HG03066 (cell line): ENCODE measurements around the gene GPR17.

Experiments
- ATAC-seq: cut with Tn5 transposase; IDR thresholded peaks from one replicate; pipeline ENCODE4 v1.9.1; 2021; ENCODE audit warnings: low read depth; ENCODE audit not compliant: unreplicated experiment

GPR17 gene, protein sequence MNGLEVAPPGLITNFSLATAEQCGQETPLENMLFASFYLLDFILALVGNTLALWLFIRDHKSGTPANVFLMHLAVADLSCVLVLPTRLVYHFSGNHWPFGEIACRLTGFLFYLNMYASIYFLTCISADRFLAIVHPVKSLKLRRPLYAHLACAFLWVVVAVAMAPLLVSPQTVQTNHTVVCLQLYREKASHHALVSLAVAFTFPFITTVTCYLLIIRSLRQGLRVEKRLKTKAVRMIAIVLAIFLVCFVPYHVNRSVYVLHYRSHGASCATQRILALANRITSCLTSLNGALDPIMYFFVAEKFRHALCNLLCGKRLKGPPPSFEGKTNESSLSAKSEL

DNA sequence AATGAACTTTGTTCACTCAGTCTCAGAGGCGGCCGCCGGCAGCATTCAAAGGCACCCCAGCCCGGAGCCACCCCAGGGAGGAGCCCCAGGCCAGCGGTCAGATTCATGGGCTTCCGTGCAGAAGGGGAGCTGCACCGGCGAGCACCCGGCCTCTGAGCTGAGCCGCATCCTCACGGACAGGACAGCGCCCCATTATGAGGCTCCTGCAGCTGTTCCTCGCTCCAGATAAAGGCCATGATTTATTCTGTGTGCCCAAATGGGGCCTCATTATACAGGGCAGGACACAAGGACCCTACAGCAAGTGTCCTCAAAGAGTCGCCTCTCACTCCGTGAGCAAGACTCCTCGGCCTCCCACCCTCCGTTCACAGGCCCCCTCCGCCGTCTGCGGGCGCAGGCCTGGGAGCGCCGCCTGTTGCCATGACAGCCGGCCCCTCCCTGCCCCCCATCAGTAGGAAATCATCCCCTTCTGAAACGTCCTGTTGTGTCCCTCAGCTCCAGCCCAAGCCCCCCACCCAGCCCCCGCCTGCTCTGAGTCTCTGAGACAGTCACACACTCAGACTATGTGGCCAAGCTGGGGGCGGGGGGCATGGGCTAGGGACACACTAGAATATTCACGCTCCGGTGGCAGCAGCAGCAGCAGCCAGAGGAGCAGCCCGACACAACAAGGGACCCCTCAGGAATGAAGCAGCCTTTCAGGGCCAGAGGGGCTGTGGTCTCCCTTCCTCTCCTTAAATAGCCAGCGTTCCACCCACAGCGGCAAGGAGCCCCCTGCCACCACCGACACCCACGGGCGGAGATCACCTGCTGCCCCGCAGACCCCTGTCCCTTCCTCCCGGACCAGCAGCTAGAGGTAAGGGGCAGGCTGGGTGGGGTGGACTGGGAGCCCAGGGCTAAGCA lies at the start of gene GPR17:
Gene GPR17 (plus strand): TSS at position 759 of the 897 bp plus-strand sequence. CDS start 4,583 bp downstream, outside the sequence.
- no peak for ATAC-seq

DNA sequence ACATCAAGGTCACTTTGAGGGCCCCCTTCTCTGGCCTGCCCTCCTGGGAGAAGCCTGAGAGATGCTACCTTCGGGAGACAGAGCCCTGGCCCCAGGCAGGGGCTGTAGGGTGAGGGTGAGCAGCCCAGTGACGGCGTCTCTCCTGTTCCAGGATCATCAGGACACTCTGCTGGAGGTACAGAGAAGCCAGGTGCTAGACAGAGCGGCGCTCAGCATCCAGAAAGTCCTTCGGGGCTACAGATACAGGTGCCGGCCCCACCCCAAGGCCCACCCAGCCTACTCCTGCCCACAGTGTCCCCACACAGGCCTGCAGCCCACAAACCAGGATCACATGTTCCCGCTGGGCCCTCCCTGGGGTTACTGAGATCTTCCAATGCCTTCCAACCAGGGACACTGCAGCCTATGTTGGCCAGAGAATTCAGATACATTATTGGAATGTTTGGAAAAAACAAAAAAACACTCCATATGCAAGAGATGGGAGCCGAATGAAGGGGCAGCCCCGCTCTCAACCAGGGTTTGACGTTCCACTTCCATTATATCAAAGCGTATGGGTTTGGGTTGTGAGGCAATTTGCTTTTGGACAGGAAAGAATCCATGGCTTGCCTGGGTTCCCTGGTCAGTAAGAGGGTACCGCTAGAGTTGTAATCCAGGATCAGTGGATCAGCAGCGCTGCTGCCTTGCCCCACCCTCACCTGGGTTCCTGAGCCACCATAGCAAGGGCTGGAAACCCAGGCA lies 49.5 kb upstream of the GPR17 start:
- ATAC-seq: no peak

DNA sequence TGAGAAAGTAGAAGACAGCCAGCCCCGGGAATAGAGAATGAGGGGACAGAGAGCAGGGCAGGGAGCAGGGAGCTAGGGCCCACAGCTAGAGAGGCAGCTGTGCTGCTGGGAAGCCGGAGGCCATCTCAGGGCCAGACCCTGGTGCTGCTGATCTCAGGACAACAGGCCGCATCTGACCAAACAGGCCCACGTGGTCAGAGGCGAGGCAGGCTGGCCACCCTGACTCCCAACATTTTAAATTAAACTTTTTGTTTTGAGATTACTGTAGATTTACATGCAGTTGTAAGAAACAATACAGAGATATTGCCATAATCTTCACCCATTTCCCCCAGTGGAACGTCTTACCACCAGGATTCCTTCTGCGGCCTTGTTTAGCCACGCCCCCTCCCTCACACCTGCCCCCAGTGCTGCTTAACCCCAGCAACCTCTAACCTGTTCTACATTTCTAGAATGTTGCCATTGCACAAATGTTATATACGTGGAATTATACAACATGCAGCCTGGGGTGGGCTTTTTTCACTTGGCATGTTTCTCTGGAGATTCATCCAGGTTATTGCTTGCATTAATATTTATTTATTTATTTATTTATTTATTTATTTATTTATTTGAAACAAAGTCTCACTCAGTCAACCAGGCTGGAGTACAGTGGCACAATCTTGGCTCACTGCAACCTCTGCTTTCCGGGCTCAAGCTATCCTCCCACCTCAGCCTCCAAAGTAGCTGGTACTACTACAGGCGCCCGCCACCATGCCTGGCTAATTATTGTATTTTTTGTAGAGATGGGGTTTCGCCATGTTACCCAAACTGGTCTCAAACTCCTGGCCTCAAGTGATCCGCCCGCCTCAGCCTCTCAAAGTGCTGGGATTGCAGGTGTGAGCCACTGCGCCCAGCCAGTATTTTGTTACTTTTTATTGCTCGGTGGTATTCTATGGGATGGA lies 48.6 kb upstream of the GPR17 start:
- ATAC-seq: no peak

DNA sequence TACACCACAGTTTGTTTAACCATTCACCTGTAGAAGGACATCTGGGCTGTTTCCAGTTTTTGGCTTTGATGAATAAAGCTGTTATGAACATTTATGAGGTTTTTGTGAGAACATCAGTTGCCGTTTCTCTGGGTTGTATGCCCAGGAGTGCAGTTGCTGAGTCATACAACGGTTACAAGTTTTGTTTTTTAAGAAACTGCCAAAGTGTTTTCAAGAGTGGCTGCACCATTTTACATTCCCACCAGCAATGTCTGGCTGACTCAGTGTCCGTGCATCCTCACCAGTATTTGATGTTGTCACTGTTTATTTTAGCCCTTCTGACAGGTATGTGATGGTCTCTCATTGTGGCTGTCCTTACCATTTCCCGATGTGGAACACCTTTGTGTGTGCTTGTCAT lies 48.0 kb upstream of the GPR17 start:
- no peak for ATAC-seq

DNA sequence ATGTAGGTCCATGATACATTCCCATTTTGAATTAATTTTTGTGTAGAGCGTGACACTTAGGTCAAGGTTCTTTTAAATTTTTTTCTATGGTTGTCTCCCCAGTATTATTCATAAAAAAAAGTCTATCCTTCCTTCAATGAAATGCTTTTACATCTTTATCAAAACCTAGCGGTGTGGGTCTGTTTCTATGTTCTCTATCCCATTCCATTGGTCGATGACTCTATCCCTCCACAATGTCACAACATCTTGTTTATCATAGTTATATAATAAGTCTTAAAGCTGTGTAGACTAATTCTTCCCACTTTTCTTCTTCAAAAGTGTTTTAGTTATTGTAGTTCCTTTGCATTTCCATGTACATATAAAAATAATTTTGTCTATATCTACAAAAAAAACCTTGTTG lies 47.2 kb upstream of the GPR17 start:
- ATAC-seq: no peak

DNA sequence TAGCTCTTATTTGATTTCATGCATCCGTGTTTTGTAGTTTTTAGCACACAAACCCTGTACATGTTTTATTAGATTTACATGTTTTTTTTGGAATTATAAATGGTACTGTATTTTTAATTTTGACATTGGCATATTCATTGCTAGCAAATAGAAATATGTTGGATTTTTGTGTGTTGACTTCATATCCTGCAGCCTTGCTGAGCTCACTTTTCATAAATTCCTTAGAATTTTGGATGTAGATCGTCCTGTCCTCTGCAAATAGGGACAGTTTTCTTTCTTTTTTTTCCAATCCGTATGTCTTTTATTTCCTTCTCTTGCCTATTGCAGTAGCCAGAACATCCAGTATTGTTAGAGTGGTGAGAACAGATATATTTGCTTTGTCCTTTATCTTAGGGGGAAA lies 46.7 kb upstream of the GPR17 start:
- ATAC-seq: no peak

DNA sequence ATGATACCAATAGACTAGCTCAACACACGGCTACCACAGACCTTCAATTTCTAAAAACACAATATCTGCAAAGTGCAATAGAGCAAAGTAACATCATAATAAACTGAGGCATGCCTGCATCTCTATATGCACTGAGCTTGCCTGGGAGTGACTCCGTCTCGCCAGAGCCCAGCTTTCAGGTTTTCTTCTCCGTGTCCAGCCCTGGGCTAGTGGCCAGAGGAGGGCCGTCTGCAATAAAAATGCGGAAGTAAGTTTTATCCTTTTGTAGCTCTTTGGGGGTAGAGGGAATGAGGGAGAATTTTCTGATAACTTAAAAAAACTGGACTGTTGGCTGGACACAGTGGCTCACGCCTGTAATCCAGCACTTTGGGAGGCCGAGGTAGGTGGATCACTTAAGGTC lies 41.0 kb upstream of the GPR17 start:
- no peak for ATAC-seq

DNA sequence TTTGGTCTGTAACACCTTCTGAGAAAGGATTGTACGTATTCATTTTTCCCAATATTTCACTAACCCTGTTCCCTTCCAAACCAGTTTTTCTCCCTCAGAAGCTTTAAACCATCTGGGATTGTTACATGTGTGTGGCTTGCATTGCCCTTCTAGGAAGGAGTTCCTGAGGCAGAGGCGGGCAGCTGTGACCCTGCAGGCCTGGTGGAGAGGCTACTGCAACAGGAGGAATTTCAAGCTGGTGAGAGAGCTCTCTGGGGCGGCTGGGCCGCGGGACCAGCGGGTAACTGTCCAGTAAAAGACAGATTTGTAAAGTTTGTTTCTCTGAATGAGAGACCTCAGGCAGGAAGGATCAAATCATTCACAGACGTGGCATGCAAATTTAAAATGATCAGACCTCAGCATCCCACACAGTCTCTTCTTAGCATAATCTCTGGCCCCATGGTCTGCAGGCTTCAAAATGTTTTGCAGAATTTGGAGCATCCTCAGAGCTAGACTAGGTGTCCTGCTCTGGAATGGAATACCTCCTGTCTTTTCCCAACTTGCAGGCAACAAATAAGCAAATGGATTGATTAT lies 40.2 kb upstream of the GPR17 start:
- no peak for ATAC-seq

DNA sequence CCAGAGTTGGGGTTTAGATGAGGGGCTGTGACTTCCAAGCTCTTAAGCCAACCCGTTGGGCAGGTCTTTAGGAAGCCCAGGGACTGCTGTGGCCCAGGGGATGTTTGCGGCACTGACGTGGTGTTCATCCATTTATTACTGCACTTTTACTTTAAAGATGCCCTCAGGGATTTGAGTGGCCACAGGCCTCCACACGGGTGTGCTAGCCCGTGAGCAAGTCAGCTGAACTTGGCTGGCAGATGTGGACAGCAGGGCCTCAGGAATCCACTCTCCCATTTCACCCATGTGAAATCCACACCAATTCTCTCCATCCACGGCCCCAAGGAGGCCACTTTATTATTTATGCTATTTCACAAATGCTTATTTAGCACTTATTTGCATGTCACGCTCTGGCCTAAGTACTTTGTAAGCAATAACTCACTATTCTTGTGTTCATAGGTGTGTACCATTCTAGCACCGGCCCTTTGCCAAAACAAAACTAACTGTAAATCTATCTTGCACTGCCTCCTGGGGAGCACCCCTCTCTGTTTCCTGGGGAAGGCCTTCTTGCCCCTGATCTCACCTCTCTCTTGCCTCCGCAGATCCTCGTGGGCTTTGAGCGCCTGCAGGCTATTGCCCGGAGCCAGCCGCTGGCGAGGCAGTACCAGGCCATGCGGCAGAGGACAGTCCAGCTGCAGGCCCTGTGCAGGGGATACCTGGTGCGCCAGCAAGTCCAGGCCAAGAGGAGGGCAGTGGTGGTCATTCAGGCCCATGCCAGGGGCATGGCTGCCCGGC lies 39.1 kb upstream of the GPR17 start:
- ATAC-seq: no peak

DNA sequence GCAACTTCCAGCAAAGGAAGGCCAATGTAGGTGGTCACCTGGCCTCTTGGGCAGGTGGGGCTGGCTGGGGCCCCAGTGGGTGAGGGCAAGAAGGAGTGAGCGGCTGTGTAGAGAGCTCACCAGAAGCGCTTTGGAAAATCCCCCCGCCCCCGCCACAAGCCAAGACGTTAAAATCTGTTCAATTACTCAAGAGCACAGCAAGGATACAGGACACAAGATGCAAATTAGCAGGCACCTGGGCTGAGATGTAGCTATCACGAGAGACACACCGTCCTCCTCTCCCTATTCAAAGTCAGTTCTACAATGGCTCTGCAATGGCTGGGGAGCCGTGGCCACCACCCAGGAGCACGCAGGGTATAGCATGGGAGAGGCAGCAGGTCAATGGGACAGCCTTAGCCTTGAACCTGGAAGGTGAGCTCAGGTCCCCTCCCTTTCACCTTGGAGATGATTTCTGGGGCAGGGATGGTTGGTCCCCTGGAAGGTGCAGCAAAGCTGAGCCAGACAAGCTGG lies 38.5 kb upstream of the GPR17 start:
- no peak for ATAC-seq

DNA sequence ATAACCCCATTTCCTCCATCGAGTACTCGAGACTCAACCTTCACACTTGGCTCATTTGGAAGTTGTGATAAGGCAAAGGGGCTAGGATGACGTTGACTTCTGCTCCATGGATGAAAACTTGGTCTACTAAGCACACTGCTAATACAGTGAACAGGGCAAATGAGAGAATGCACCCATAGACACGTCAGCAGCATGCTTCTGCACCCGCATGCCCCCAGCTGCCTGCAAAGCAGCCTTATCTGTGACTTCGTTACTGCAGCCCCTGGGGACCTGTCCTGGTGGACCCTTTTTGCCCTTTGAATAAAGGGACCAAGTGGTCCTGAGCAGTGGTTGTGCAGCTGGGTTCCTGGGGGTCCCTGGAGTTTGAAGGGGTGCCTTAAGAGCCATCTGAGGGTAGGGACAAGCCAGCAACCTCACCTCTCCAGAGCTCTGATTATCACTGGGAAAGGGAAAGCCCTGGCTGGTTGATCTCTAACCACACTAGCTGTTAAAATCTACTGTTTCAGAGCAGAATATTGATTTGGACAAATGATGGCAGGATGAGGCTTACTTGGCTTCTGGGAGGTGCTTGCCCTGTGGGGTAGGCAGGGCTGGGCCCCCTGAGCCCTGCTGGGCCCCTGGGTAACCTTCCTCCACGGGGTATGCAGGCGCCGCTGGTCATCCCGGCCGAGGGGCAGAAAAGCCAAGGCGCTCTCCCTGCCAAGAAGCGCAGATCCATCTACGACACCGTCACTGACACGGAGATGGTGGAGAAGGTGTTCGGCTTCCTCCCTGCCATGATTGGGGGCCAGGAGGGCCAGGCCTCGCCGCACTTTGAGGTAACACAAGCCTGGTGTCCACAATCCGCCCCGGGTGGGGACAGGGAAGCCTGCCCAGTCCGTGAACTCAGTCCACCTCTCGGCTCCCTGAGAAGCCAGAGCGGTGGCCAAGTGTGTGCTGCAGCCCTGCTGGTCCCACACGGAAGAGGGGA lies 37.6 kb upstream of the GPR17 start:
- no peak for ATAC-seq

DNA sequence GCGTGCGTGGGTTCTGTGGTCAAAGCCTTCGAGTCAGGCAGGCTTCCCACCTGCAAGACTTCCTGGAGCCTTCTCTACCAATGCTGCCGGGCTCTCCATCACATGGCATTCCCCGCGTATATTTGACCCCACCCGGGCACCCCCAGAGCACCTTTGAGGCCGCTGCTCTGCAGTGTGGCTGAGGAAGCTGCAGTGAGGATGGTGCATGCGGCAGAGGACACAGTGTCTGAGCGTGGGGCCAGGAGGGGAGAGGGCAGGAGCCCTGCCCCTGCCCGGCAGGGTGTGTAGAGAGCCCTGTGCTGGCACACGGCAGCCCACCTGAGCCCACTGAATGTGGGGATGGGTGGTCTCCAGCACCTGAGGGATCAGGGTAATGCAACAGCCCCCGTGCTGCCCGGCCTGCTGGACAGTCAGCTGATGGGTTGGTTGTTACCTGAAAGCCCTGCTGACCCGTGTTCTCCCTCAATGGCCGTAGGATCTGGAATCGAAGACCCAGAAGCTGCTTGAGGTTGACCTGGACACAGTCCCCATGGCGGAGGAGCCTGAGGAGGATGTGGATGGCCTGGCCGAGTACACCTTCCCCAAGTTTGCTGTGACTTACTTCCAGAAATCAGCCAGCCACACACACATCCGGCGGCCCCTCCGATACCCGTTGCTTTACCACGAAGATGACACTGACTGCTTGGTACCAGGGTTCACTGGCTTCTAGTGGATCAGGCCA lies 36.8 kb upstream of the GPR17 start:
- no peak for ATAC-seq

DNA sequence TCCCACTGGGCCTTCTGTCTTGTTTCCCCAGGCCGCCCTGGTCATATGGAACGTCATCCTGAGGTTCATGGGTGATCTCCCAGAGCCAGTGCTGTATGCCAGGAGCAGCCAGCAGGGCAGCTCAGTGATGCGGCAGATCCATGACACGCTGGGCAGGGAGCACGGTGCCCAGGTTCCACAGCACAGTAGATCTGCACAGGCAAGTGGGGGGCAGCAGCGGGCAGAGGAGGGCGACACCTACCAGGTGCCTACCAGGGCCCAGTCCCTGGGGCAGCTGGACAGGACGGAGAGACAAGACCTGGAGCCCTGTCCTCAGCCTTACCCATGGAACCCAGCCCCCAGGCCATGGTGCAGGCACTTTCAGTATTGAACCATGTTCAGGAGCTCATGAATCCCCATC lies 36.1 kb upstream of the GPR17 start:
- ATAC-seq: no peak

DNA sequence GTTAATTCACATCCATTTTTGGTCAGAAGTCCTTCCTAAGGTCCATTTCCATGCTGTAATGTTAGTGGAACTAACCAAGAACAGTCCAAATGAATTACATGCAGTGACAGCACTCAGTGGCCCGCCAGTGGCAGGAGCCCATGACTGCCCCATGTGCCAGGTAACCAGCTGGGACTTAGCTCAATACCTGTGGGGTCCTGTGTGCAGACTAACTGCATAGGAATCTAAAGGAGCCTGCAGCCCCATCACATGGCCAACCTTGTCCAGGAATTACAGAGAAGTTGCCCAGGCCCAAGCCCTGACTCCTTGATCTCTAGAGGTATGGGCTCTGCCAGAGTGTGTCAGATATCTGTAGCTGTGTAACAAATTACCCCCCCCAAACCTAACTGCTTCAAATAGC lies 35.4 kb upstream of the GPR17 start:
- no peak for ATAC-seq

DNA sequence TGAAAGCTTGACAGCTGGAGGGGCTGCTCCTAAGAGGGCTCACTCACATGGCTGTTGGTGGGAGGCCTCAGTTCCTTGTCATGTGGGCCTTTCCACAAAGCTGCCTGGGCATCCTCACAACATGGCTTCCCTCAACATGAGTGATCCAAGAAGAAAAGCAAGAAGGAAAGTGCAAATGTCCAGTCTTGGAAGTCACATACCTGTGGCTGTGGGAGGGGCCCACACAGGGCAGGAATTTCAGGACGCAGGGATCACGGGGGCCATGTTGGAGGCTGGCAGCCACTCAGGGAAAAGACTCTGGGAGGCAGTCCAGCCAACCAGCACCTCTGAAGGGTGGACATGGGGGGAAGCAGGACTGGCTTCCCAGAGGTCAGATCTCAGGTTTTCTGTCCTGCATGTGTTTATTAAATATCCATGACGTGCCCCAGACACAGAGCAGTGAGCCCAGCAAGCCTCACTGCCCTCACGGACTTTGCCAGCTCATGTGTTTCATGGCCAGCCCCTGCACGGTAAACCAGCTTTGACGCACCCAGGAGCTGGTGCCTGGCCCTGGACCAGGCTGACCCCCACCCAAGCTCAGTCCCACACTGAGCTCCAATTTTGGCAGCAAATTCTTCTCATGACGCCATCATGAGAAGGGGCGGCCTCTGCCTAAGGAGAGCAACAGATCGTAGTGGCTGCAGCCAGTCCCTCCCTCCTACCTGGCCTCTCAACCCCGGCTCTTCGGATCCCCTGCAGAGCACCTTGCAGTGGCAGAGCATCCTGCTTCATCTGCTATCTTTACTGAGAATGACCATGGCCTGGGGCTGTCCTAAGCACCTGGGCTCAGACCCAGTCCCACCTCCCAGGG lies 34.7 kb upstream of the GPR17 start:
- ATAC-seq: no peak
